Measurements from ENCODE around the gene R3HCC1L.
A peak's percentile ranks its signal among the peaks of the same experiment; 100 is the strongest.

R3HCC1L gene

GRCh38 chr10:98134431-98135221 lies at the start of gene R3HCC1L (continued):
- TF ChIP-seq ZNF26 (tag by site-specific recombination; IDR thresholded peaks at IDR 0.05) (no peak), ZNF350 (tag by site-specific recombination; IDR thresholded peaks at IDR 0.05) (no peak), ZNF16 (tag by site-specific recombination; IDR thresholded peaks at IDR 0.05; ENCODE audit: low read depth) (no peak), ZNF433 (tag by site-specific recombination; IDR thresholded peaks at IDR 0.05; ENCODE audit: low read depth) (no peak), ZNF362 (tag by site-specific recombination; IDR thresholded peaks at IDR 0.05) (no peak; the same call in 1 of the 2 replicates), REST (tag by site-specific recombination; IDR thresholded peaks at IDR 0.05) (peak; percentile 48; the same call in 1 of the 2 replicates), SP7 (tag by site-specific recombination; IDR thresholded peaks at IDR 0.05) (peak; percentile 60), ZBTB44 (tag by site-specific recombination; IDR thresholded peaks at IDR 0.05) (no peak), ZNF138 (tag by site-specific recombination; IDR thresholded peaks at IDR 0.05; ENCODE audit: borderline replicate concordance) (no peak), KLF7 (tag by site-specific recombination; IDR thresholded peaks at IDR 0.05; ENCODE audit: borderline replicate concordance) (peak; percentile 60), GFI1B (tag by site-specific recombination; IDR thresholded peaks at IDR 0.05) (no peak), ZNF223 (tag by site-specific recombination; IDR thresholded peaks at IDR 0.05) (no peak), ZNF785 (tag by site-specific recombination; IDR thresholded peaks at IDR 0.05) (no peak), ZSCAN30 (tag by site-specific recombination; IDR thresholded peaks at IDR 0.05) (no peak), ZFP3 (tag by site-specific recombination; IDR thresholded peaks at IDR 0.05; ENCODE audit: low read depth) (no peak), ATF2 (tag by site-specific recombination; IDR thresholded peaks at IDR 0.05; ENCODE audit: low read depth) (no peak), ZNF645 (tag by site-specific recombination; IDR thresholded peaks at IDR 0.05) (no peak), ZNF394 (tag by site-specific recombination; IDR thresholded peaks at IDR 0.05; ENCODE audit: borderline replicate concordance) (peak; percentile 99), ZNF174 (tag by site-specific recombination; IDR thresholded peaks at IDR 0.05) (no peak), YY2 (tag by site-specific recombination; IDR thresholded peaks at IDR 0.05) (peak; percentile 87), ZNF843 (tag by site-specific recombination; IDR thresholded peaks at IDR 0.05) (peak; percentile 35; the same call in 1 of the 2 replicates), ZBTB48 (tag by site-specific recombination; IDR thresholded peaks at IDR 0.05) (peak; percentile 62; the same call in 1 of the 2 replicates), WT1 (tag by site-specific recombination; IDR thresholded peaks at IDR 0.05) (peak; percentile 31; the same call in 1 of the 2 replicates), ZNF280D (tag by site-specific recombination; IDR thresholded peaks at IDR 0.05) (no peak; the same call in 1 of the 2 replicates), ZNF837 (tag by site-specific recombination; IDR thresholded peaks at IDR 0.05) (no peak)

Measured in HEK293 (cell line).